ENCODE measurements around the gene AGFG2.
"Not testable (repeated sequence)": the region's sequence is repeated elsewhere in the genome, so short reads cannot be mapped to it uniquely, and the experiment has no call there.

The AGFG2 gene

DNA sequence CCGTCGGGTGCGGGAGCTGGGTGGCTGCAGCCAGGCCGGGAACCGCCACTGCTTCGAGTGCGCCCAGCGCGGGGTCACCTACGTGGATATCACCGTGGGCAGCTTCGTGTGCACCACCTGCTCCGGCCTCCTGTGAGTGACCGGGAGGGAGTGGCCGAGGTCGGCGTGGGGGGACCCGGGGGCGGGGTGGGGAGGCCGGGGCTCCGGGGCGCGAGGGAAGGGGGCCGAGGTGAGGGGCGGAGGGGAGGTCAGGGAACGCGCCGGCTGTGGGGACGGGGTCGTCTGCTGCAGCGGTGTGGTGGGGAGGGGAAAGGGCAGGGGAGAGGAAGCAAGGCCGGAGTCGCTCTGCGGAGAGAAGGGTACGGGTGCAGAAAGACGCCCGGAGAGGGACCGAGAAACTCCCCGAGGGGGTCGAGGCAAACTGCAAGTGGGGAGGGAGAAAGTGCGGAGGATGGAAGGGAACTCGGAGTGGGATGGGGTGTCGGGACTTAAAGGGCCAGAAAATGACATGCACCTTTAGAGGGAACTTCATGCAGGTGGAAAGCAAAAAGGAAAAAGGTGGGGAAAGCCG, 518 bp downstream of the AGFG2 start:
- no peak for DNase-seq (ENCODE audit: low read depth)
- TF ChIP-seq, protein P1, sequence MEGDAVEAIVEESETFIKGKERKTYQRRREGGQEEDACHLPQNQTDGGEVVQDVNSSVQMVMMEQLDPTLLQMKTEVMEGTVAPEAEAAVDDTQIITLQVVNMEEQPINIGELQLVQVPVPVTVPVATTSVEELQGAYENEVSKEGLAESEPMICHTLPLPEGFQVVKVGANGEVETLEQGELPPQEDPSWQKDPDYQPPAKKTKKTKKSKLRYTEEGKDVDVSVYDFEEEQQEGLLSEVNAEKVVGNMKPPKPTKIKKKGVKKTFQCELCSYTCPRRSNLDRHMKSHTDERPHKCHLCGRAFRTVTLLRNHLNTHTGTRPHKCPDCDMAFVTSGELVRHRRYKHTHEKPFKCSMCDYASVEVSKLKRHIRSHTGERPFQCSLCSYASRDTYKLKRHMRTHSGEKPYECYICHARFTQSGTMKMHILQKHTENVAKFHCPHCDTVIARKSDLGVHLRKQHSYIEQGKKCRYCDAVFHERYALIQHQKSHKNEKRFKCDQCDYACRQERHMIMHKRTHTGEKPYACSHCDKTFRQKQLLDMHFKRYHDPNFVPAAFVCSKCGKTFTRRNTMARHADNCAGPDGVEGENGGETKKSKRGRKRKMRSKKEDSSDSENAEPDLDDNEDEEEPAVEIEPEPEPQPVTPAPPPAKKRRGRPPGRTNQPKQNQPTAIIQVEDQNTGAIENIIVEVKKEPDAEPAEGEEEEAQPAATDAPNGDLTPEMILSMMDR (IDR thresholded peaks at IDR 0.05; ENCODE audit: low read length, missing control alignments) = no peak
- H3K4me3 ChIP-seq (replicated peaks; ENCODE audit: low read depth, low read length) = peak overlapping the region; percentile 66

DNA sequence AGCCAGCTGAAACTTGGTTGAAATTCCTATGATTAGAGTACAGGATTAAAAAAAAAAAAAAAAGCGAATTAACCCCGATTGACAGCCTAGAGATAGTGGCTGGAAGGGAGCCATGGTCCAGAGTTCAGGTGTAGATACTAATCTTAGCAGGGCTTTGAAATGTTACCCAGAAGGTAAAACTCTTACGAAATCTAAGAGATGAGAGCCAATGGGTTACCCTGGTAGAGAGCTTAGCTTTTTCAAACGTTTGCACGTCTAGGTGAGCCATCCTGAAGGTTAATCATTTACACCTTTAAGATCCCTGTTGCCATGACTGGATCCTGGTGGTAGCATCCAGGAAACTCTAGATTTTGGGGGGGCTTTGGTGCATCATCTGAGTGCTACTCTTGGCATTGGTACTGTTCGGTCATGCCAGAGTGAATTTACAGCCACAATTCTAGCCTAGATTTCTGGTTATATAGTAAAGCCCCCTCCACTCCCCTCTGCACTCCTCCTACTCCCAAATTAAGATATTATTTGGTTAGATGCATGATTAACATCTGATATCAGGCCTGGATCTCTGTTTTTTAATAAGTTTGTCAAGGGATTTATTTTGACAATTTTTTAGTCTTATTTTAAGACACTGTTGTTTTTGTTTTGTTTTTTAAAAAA, 1.2 kb downstream of the AGFG2 start:
- TF ChIP-seq, protein P1 (IDR thresholded peaks at IDR 0.05; ENCODE audit: low read length, missing control alignments) = no peak
- DNase-seq (ENCODE audit: low read depth) = no peak
- peak overlapping the region; percentile 66 for H3K4me3 ChIP-seq (replicated peaks; ENCODE audit: low read depth, low read length)

DNA sequence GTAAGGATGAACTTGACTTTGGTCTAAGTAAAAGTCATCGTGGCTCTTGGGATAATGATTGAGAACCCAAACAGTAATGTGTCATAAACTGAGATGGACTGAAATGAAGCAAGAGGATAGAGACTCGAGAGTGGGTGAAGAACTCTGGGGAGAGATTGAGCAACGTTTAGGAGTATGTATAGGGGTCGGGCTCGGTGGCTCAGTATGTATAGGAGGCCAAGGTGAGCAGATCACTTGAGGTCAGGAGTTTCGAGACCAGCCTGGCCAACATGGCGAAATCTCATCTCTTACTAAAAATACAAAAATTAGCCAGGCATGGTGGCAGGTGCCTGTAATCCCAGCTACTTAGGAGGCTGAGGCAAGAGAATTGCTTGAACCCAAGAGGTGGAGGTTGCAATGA, 2.3 kb downstream of the AGFG2 start:
- H3K4me3 ChIP-seq (replicated peaks; ENCODE audit: low read depth, low read length); DNase-seq (ENCODE audit: low read depth): not testable (repeated sequence)

DNA sequence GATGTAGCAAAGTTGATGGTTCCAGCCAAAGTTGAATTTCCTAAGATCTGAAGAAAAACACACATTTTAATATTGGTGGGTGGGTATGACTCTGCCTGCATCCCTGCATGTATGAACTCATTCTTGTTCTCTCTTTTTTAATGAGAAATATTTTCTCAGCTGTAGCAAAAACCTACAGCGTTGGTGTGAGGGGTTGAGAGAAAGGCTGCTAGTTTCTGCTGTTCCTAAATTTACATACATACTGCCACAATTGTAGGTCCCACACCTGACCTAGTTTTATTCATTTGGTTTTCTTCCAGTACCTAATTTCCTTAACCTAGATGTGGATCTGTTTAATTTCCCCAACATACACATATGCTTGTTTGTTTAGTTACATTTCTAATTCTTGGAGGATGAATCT, 4.6 kb downstream of the AGFG2 start:
- TF ChIP-seq, protein P1 (IDR thresholded peaks at IDR 0.05; ENCODE audit: low read length, missing control alignments) = no peak
- no peak overlapping the region for H3K4me3 ChIP-seq (replicated peaks; ENCODE audit: low read depth, low read length)
- DNase-seq (ENCODE audit: low read depth) = no peak

DNA sequence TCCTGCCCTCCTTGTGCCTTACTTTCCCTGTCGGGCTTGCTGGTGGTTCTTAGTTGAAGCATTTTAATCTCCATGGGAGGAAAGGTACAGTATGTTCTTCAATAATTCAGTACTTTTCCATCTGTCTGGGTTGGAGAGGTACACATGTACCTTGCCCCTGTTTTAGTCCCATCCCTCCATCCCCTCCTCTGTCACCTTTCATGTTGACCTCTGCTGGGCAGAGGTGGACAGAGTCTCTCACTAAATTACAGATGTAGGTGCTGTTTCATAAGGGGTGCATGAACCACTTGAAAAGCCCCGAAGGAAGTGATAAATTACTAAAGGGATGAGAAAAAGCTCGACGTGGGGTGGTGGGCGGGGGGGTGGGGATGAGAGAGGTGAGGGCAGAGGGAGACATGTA, 5.4 kb downstream of the AGFG2 start:
- TF ChIP-seq, protein P1 (IDR thresholded peaks at IDR 0.05; ENCODE audit: low read length, missing control alignments) = no peak
- H3K4me3 ChIP-seq (replicated peaks; ENCODE audit: low read depth, low read length) = no peak overlapping the region
- no peak for DNase-seq (ENCODE audit: low read depth)

DNA sequence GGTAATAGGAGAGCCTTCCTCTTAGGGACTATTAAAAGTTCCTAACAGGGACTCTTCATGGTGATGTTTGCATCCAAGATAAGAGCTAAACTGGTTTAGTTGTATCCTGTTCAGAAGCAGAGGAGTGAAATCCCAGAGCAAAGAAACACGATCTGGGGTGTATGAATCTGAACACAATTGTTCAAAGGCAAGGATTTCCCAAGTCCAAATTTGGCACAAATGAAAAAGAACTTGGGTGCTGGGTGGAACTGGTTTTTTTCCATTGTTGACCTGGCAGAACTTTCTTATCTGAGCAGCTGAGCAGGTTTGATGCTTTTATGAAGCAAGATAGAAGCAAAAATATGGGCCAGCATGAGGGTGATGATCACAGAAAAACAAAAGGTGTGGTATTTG, 6.0 kb downstream of the AGFG2 start:
- peak overlapping the region; percentile 15 for H3K4me3 ChIP-seq (replicated peaks; ENCODE audit: low read depth, low read length)
- peak; percentile 50 for DNase-seq (ENCODE audit: low read depth)
- TF ChIP-seq, protein P1 (IDR thresholded peaks at IDR 0.05; ENCODE audit: low read length, missing control alignments) = no peak

DNA sequence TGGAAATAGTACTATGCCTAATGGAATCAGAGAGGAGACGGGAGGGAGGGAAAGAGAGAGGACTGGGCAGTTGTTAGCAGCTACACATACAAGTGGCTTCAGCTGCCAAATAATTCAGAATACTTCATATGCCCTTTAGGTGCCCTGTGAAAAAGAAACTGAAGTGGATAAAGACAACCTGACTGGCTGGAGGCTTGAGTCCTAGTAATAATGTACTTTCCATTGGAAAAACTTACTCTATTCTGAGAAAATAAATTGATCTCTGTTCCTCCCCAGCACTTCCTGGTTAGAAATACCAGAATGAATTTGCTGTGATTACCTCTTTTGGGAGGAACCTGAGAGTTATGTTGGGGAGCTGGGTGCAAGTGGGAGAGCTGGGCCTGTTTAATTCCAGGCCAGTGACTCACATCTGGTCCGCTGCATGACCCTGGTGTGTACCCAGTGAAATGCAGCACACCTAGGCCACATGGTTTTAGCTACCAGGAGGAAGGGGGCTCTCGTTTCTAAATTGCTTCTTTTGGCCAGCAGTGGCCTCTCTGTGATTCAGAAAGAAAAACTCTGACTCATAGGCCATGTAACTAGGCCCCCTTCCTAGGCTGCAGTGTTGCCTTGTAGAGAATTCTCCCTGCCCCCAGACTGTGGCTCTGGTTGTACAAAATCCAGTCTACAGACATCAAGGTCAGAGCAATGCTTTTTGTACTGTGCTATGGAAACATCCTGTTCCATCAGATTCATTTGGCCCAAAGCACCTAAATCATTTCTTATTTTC, 6.5 kb downstream of the AGFG2 start:
- DNase-seq (ENCODE audit: low read depth) = peak; percentile 90
- H3K4me3 ChIP-seq (replicated peaks; ENCODE audit: low read depth, low read length) = peak overlapping the region; percentile 15
- TF ChIP-seq, protein P1 (IDR thresholded peaks at IDR 0.05; ENCODE audit: low read length, missing control alignments) = peak; percentile 19
